COLO668 (cell line): ENCODE data around the gene ARMS2.

Experiments
- DNase-seq: peaks from one replicate; lab custom pipeline; 2025; ENCODE audit not compliant: unreplicated experiment; lab: John Stamatoyannopoulos, UW

ARMS2 gene

GRCh38 chr10:122492999-122493481, 38.6 kb downstream of the ARMS2 start:
- no peak for DNase-seq

DNA sequence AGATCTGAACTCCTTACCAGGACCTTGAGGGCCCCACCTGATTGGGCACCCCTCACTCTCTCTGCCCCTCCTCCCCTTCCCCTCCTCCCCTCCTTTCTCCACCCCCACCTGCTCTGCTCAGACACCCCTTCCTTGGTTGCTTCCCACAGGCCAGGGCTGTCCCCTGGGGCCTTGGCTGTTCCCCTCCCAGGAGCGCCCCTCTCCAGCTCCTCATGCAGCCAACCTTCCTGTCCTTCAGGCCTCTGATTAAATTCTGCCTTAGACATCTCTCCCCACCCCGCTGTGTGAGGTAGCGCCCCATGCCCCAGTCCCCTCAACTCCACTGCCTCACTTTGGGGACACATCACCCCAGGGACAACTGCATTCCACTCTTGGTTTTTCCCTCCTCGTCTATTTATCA, 39.3 kb downstream of the ARMS2 start:
- no peak for DNase-seq

GRCh38 chr10:122494173-122494820, 39.8 kb downstream of the ARMS2 start:
- DNase-seq: peak; percentile 14

DNA sequence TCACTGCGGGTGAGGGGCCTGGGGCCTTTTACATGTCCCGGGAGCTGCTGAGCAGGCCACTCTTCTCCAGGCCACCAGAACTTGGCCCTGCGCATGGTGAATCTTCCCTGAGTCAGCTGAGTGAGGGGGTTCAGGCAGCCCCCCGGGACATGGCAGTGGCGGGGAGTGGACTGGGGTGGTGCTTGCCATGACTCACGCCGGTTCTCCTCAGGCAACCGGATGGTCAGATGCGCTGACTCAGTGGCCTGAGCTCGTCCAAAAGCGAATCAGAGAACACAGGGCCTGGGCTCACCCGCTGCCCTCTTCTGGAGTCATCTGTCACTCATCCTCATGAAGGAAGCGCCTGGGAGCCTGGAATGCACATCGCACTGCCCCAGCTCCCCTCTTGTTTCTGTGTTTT, 40.4 kb downstream of the ARMS2 start:
- DNase-seq: no peak

GRCh38 chr10:122495406-122496340, 41.2 kb downstream of the ARMS2 start:
- no peak for DNase-seq

- DNase-seq: no peak
Measured at GRCh38 chr10:122497241-122497640, 42.8 kb downstream of the ARMS2 start.

DNA sequence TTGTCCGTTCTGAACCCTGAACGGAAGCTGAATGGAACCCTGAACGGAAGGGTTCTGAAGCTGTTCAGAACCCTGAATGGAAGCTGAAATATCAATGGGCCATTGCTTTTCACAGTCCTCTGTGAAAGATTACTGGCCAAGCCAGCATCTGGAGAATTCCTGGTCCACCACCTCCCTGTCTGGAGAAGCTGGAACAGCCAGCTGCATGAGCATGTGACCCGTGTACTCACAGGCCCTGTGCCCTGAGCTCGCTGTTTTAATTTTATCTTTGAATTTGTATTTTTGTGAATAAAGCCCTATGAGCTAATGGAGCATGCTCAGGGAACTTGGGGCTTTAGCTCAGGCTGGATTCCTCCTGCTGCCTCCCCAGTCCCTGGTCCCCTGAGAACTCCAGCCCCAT, 44.1 kb downstream of the ARMS2 start:
- no peak for DNase-seq

DNA sequence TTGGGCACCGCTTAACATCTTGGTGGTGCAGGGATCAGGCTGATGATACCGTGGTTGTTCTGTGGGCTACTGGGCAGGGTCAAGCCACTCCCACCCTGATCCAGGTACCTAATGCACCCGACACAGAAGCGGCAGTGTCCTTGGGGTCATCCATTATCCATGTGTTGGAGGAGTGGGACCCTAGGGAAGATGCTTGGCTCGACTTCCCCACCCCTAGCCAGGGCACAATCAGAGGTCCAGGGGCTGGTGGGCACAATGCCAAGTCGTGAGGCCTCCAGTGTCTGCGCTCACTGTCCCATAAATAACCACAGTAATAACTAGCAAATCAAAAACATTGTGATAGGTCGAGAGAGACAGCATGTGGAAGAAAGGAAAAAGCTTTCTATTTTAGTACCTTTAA, 44.6 kb downstream of the ARMS2 start:
- no peak for DNase-seq

DNA sequence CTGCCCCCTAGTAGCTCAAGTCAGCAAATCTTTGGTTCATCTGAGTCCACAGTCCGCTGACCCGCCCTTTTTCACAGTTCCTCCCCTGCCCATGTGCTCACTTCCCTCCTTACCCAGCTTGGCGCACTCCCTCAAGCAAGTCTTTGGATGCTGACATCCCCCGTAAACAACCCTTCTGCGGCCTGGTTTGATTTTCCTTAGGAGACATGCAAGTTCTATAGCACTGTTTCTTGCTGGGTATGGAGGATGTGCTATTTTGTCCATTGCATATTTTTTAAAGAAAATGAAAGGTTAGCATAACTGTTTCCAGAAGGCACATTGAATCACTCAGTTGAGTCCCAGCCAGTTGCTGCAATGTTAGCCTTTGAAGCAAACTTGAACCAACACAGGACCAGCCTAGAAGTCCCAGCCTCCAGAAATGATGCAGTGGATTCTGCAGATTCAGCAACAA, 45.1 kb downstream of the ARMS2 start:
- DNase-seq: no peak

DNA sequence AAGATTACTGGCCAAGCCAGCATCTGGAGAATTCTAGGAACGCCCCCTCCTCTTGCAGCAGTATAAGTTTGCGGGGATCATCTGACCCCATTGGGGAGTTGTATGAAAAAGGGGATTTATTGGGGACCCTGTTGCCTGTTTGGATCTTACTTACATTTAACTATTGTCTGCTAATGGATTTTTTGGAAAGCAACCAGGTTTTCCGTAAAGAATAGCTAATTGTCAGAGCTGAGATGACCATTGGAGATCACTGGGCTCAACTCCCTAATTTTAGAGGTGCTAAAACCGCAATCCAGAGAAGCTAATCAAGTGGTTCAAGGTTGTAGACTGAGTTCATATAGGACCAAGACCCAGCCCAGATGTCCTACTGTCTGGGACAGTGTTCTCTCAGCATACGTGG, 45.7 kb downstream of the ARMS2 start:
- DNase-seq: no peak

DNA sequence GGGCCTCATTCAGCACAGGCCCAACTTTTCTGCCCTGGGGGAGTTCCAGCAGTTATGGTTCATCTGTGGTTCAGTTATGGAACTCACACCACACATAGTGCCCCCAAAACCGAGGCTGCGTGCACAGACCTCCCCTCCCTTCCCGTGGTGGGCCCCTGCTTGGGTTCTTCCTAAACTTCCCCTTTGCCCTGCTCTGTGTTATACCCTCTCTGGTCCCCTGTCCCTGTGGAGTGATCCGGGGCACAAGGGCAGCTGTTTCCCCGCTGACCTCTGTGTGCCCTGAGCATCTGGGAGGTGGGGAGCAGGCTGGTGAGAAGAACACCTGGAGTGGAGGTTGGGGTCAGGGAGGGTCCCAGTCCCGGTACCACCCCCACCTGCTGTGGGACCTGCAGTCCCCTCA, 46.3 kb downstream of the ARMS2 start:
- DNase-seq: no peak

DNA sequence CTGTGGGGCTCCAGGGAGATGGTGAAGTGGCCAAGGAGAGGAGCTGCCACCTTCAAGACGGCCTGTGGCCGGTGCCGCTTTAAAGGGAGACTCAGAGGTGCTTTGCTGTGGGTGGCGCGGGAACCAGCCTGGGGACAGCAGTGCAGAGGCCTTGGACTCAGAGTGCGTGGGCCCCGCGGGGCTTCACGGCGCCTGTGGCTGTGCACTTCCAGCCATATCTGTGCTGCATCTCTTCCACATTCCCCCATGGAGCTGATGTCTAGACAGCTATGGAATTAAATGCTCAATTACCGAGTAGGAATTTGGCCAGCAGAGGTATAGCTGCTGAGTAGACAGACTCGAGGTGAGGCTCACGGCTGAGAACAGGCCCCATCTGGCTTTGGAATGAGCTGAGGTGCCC, 48.6 kb downstream of the ARMS2 start:
- no peak for DNase-seq

DNA sequence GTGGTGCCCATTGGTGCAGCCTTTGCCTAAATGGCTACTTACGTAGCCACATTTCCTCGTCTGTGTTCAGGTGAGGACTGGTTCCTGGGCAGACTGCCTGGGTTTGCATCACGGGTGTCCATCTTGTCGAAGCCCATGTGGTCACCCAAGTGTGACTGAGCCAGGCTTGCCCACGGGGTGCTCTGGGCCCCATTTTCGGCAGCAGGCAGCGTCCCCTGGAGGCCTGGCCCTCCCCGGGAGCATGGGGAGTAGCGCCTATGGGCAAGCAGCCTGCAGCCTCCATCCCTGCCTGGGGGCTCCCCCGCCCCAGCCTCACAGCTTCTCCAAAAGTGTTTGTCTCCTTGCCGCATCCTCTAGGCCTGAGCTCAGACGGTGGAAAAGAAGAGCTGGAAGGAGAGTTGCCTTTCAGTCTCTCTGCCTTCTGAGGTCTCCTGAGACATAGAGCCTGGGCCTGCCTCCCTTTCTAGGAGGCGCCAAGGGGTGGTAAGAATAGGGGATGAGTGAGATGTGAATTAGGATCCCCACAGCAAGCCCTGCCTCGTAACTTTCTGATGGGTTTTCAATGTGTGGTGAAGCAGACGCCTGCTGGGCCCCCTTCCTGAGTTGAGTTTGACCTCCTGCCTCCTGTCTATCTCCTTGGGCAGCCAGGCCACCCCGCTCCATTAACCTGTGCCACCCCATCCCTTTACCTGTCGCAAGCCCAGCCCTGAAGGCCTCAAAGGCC, 49.6 kb downstream of the ARMS2 start:
- no peak for DNase-seq

DNA sequence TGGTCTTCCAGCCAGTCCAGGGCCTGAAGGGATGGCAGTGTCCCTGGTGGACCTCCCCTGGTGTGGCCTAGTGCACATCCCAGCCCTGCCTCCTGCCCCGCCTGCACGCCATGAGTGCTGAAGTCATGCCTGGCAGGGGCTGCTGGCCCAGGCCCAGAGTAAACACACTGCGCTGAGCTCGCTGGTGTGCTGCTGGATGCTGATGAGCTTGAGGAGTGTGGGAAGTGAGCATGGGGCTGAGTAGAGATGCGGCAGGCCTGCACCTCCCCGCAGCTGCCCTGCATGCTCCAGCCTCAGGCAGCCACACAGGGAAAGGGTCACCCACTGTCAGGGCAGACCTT, 50.1 kb downstream of the ARMS2 start:
- peak; percentile 61 for DNase-seq

GRCh38 chr10:122505011-122505410, 50.6 kb downstream of the ARMS2 start:
- no peak for DNase-seq

- DNase-seq: no peak
Measured at GRCh38 chr10:122505885-122506645, 51.6 kb downstream of the ARMS2 start.
